Left renal cortex interstitium (tissue), 4 donors: ENCODE results near the gene STMN1. TPM values are rescaled to one million over a fixed set of nuclear protein-coding genes. Genes with fewer than 3 reads are reported as not detected.

Experiments
- DNase-seq, 4 donors: peaks; one replicate each; pipeline ENCODE4 v3.0.0-alpha.2; 2013; ENCODE audit warnings: low read depth in 4 of 4, low spot score in 2 of 4, missing footprints in 1 of 4
- polyA plus RNA-seq, 4 donors: library from polyadenylated mRNA; unstranded; fragments of 120-200 nt; gene quantifications; one replicate each; pipeline ENCODE4 v1.2.1, GENCODE V29; 2013; ENCODE audit not compliant: insufficient read length in 4 of 4

STMN1 gene
- polyA plus RNA-seq, 4 donors: 1,095 to 1,236 (median 1,139) TPM

GRCh38 chr1:25896266-25896665 lies 10.0 kb downstream of the STMN1 start:
- DNase-seq: no peak

- peak; percentile 67 to 90 (median 83) for DNase-seq
Observed at GRCh38 chr1:25895365-25895990, 10.7 kb downstream of the STMN1 start.

- DNase-seq: no peak
Observed at GRCh38 chr1:25893116-25893515, 13.1 kb downstream of the STMN1 start.

GRCh38 chr1:25891606-25892005 lies 14.6 kb downstream of the STMN1 start:
- DNase-seq: no peak

GRCh38 chr1:25890239-25891034 lies 15.8 kb downstream of the STMN1 start:
- no peak for DNase-seq

GRCh38 chr1:25889470-25889869 lies 16.7 kb downstream of the STMN1 start:
- no peak for DNase-seq

- DNase-seq: no peak
Observed at GRCh38 chr1:25888426-25888987, 17.7 kb downstream of the STMN1 start.

GRCh38 chr1:25885602-25886001 lies 20.6 kb downstream of the STMN1 start:
- DNase-seq: no peak

- no peak for DNase-seq
Observed at GRCh38 chr1:25881266-25881665, 25.0 kb downstream of the STMN1 start.

- no peak for DNase-seq
Observed at GRCh38 chr1:25880518-25880917, 25.7 kb downstream of the STMN1 start.

- no peak for DNase-seq
Observed at GRCh38 chr1:25879675-25880074, 26.5 kb downstream of the STMN1 start.

- DNase-seq: no peak
Observed at GRCh38 chr1:25878690-25879089, 27.5 kb downstream of the STMN1 start.

- DNase-seq: no peak
Observed at GRCh38 chr1:25877155-25877554, 29.1 kb downstream of the STMN1 start.

- no peak for DNase-seq
Observed at GRCh38 chr1:25876693-25877077, 29.5 kb downstream of the STMN1 start.

GRCh38 chr1:25875856-25876692 lies 30.1 kb downstream of the STMN1 start:
- DNase-seq: no peak

- DNase-seq: peak in 3 of 4 donors; percentile 56 to 72 (median 65)
Observed at GRCh38 chr1:25875154-25875855, 30.9 kb downstream of the STMN1 start, which contains the start of gene PAQR7. PAQR7 (minus strand) TSS chr1:25875708; CDS start chr1:25863839, 11,869 bp downstream.

- no peak for DNase-seq
Observed at GRCh38 chr1:25874635-25875153, 31.5 kb downstream of the STMN1 start.

- DNase-seq: no peak
Observed at GRCh38 chr1:25874209-25874608, 32.0 kb downstream of the STMN1 start.

GRCh38 chr1:25873120-25873519 lies 33.1 kb downstream of the STMN1 start:
- no peak for DNase-seq

GRCh38 chr1:25872713-25873112 lies 33.5 kb downstream of the STMN1 start:
- no peak for DNase-seq
